Measurements from ENCODE around the gene UBE2L3.

- TF ChIP-seq, protein P1, sequence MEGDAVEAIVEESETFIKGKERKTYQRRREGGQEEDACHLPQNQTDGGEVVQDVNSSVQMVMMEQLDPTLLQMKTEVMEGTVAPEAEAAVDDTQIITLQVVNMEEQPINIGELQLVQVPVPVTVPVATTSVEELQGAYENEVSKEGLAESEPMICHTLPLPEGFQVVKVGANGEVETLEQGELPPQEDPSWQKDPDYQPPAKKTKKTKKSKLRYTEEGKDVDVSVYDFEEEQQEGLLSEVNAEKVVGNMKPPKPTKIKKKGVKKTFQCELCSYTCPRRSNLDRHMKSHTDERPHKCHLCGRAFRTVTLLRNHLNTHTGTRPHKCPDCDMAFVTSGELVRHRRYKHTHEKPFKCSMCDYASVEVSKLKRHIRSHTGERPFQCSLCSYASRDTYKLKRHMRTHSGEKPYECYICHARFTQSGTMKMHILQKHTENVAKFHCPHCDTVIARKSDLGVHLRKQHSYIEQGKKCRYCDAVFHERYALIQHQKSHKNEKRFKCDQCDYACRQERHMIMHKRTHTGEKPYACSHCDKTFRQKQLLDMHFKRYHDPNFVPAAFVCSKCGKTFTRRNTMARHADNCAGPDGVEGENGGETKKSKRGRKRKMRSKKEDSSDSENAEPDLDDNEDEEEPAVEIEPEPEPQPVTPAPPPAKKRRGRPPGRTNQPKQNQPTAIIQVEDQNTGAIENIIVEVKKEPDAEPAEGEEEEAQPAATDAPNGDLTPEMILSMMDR (IDR thresholded peaks at IDR 0.05) = no peak
- TF ChIP-seq POLR2A (IDR thresholded peaks at IDR 0.05) = no peak
Measured at GRCh38 chr22:21631025-21631424, 63.5 kb downstream of the UBE2L3 start.

Data from sigmoid colon (tissue), 3 donors.